ENCODE measurements around the gene PIP4K2B.
A peak's percentile ranks its signal among the peaks of the same experiment; 100 is the strongest.

PIP4K2B gene

GRCh38 chr17:38762231-38762630, 37.1 kb downstream of the PIP4K2B start:
- POLR2A ChIA-PET = no interaction called here
- no peak for DNase-seq (ENCODE audit: extremely low spot score)
- TF ChIP-seq CTCF (IDR thresholded peaks at IDR 0.05; ENCODE audit: control extremely low read depth, extremely low read depth, low read depth, missing control alignments) = no peak
- CTCF ChIA-PET = interaction anchor here (0.7 to 1.7 kb wide), 6 partner anchors 9 to 40 kb away, joined by 3 to 6 read pairs (median 4); partner anchors contain the start of gene PSMB3

DNA sequence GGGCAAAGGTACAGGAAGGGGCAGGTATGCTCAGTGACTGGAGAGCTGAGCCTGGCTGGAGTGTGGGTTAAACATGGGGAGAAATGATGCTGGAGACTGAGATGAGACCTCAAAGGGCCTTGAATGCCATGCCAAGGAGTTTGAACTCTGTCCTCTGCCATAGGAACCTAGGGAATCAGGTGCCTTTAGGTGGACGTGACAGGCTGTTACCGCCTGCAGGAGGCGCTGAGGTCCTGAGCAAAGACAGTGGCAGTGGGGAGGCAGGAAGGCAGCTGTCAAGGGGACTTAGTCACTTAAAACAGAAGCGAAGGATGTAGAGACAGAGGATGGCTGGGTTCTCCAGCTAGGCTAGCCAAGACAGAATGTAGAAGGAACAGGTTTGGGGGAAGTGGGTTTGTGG, 37.7 kb downstream of the PIP4K2B start:
- POLR2A ChIA-PET = no interaction called here
- TF ChIP-seq CTCF (IDR thresholded peaks at IDR 0.05; ENCODE audit: control extremely low read depth, extremely low read depth, low read depth, missing control alignments) = peak; percentile 36
- DNase-seq (ENCODE audit: extremely low spot score) = no peak
- CTCF ChIA-PET = interaction anchor here (0.7 to 1.6 kb wide), 8 partner anchors 9 to 49 kb away, joined by 3 to 6 read pairs (median 3); partner anchors contain the start of gene PSMB3

DNA sequence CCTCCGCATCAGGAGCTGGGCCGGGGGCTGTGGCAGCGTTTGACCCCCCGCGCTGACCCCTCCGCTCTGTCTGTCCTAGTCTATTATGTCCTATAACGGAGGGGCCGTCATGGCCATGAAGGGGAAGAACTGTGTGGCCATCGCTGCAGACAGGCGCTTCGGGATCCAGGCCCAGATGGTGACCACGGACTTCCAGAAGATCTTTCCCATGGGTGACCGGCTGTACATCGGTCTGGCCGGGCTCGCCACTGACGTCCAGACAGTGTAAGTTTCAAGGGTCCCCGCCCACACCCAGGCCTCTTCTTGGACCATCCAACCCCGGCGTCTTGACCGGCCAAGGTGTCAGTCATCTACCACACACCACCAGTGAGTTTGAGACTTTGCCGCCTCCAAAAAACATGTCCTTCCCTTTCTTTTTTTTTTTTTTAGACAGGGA, 46.3 kb downstream of the PIP4K2B start:
- TF ChIP-seq CTCF (IDR thresholded peaks at IDR 0.05; ENCODE audit: control extremely low read depth, extremely low read depth, low read depth, missing control alignments) = no peak

DNA sequence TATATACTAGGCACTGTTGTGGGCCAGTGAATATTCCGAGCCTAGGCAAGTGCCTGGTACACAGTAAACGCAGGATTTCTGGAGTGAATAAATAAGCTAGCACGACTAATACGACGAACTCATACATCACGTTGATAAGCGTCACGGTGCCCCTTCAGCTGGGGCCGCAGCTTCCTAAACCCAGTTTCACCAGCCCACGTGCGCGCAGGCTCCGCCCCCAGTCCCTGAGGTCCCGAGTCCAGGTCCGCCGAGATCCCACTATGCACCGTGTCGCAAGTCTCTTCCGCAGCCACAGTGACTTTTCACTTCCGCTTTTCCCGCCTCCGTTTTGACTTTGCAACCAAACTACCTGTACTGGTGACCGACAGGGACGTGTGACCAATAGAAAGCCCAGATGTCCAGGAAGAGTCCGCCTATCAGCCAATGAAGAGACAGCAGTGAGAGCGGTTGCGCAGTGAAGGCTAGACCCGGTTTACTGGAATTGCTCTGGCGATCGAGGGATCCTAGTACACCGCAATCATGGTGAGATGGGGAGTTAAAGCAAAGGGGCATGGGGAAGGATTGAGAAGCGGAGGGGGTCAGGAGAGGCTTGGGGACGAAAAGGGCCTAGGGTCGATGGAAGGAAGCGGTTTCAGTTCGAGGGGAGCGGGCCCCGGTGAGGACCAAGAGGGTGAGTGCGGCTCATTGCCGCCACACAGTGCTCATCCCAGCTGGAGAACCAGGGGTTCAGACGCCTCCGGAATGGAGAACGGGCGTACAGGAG, 46.9 kb downstream of the PIP4K2B start, which contains the start of gene PSMB3:
TSS of gene PSMB3 (plus strand) at position 434 of the 763 bp plus-strand sequence. CDS start at position 520, 86 bp downstream.
- peak; percentile 97 for DNase-seq (ENCODE audit: extremely low spot score)
- POLR2A ChIA-PET = interaction anchor here (0.6 to 1.2 kb wide), 7 partner anchors 9 to 767 kb away, joined by 3 to 6 read pairs (median 4); partner anchors contain the start of genes LASP1 and RPL23
- CTCF ChIA-PET = interaction anchor here (0.6 to 2.4 kb wide), 6 partner anchors 9 to 81 kb away, joined by 3 to 18 read pairs (median 3); no protein-coding TSS in a partner anchor
- TF ChIP-seq CTCF (IDR thresholded peaks at IDR 0.05; ENCODE audit: control extremely low read depth, extremely low read depth, low read depth, missing control alignments) = no peak

More for the DNA sequence above, 46.3 kb downstream of the PIP4K2B start:
- CTCF ChIA-PET = interaction anchor here (1.2 kb wide), 1 partner anchor 9 kb away, joined by 6 read pairs; no protein-coding TSS in a partner anchor
- POLR2A ChIA-PET = interaction anchor here (0.6 to 0.7 kb wide), 2 partner anchors 10 to 62 kb away, joined by 3 to 4 read pairs; no protein-coding TSS in a partner anchor
- DNase-seq (ENCODE audit: extremely low spot score) = no peak

- TF ChIP-seq CTCF (IDR thresholded peaks at IDR 0.05; ENCODE audit: control extremely low read depth, extremely low read depth, low read depth, missing control alignments) = no peak
- ChIA-PET CTCF (interaction anchor here (0.7 to 2.4 kb wide), 5 partner anchors 10 to 80 kb away, joined by 3 to 18 read pairs (median 3); no protein-coding TSS in a partner anchor), POLR2A (interaction anchor here (0.6 to 1.2 kb wide), 6 partner anchors 8 to 768 kb away, joined by 3 to 6 read pairs (median 4); partner anchors contain the start of genes LASP1 and RPL23)
- peak; percentile 67 for DNase-seq (ENCODE audit: extremely low spot score)
Observed at GRCh38 chr17:38751808-38752307, 47.5 kb downstream of the PIP4K2B start.

- no peak for TF ChIP-seq CTCF (IDR thresholded peaks at IDR 0.05; ENCODE audit: control extremely low read depth, extremely low read depth, low read depth, missing control alignments)
- CTCF ChIA-PET = interaction anchor here (0.9 to 2.4 kb wide), 3 partner anchors 16 to 75 kb away, joined by 3 to 18 read pairs (median 3); no protein-coding TSS in a partner anchor
- POLR2A ChIA-PET = interaction anchor here (0.7 to 1.2 kb wide), 2 partner anchors 103 to 112 kb away, joined by 5 to 6 read pairs; partner anchors contain the start of gene RPL23
- DNase-seq (ENCODE audit: extremely low spot score) = no peak
Observed at GRCh38 chr17:38751144-38751807, 48.1 kb downstream of the PIP4K2B start.

All from GM10248 (cell line).